GOT3 (cell line): ENCODE measurements around the gene KCNH5.

Source experiments
- DNase-seq: peaks from one replicate; lab custom pipeline; 2025; ENCODE audit warnings: mixed read lengths; lab: John Stamatoyannopoulos, UW

Gene KCNH5

DNA sequence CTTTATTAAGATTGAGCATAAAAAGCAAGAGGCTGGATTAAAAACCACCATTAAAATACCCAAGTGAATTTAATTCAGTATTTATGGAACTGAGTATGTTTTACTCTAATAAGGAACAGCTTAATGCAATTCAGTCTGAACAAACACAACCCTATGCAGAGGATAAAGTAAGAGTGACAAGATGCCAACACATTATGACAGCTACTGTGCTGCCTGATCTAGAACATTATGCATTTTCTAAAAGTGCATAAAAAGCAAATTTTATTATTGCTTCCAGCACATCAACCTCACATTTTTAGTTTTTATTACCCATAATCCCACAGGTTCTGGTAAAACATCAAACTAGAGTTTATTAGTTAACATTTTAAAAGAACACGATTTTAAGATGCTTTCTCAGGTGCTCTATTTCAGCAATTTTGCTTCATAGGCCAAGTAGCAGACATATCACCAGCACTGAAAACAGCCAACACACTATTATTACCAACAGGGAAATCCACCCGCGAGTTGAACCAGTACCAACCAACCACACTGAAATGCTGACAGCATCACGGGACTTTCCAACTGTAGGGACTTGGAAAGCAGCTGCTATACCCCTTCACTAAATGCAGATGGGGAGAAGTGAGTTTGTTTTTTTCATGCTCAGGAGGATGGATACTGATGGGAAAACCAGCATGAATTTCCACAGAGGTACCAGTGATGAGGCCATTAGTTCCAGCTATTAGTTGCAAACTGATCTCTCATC lies 372.1 kb downstream of the KCNH5 start:
- DNase-seq = no peak

DNA sequence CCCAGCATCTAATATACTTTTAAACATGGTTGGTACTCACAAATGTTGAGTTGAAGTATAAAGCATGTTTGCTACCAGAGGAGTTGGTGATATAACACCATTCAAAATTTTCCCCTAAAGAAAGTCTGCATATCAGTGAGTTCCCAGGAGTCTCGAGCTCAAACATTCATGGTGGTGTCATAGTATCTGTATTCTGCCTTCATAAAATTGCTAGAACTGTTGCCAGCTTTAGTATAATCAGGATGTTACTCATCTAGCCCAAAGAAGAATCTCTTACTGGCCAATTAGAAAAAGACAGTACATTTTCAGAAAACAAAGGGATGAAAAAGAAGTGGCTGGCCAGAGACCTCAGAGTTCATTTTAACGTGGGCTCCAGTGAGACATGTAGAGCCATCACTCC lies 374.7 kb downstream of the KCNH5 start:
- no peak for DNase-seq

DNA sequence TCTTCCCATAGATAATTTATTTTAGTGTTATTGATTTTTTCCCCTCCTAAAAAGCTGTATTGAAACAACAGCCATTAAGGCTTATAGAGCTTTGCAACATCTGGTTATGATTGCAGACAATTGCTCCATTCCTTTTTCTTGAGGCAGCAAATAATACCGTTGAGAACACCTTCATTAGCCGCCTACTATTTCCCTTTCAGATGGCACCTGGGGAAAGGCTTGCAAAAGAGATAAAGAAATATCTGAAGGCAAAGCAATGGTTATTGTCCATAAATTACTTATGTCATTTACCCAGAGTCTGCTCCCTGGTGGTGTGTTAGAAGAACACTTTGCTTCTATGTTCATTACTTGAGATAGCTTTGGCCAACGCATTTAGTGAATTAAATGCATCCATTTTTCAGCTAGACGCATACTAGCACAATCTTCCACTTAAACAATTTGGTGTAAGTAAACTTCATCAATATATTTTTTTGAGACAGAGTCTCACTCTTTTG lies 377.8 kb downstream of the KCNH5 start:
- DNase-seq = no peak

DNA sequence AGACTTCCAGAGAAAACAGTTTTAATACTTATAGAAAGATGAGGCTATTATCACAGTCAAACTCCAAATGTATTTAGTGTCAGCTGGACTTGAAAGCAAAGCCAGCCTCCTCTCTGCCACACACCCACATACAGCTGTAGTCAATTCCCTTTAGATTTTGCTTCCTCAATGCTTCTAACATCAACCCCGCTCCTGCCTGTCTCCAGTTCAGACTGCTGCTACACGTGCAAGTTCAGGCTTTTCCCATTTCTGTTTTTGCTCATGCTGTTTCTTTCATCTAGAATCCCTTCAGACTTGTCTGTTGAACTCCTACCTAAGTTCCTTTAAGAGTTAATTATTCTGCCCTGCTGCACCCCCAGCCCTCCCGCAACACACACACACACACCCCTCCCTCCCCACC lies 380.0 kb downstream of the KCNH5 start:
- DNase-seq = no peak

DNA sequence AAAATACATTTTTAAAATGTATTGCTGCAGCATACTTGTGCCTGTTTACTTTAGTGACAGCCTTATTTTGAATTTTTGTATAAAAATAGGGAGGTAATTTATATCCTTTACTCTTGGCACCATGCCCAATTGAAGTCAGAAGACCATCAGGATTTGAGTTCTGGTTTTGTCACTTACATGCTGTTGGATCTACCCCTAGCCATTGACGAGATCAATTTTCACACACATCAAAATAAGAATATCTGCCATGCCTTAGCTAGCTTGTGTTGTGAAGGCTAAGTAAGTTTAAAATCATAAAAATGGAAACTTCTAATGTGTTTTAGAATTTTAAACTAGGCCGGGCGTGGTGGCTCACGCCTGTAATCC lies 381.8 kb downstream of the KCNH5 start:
- no peak for DNase-seq

DNA sequence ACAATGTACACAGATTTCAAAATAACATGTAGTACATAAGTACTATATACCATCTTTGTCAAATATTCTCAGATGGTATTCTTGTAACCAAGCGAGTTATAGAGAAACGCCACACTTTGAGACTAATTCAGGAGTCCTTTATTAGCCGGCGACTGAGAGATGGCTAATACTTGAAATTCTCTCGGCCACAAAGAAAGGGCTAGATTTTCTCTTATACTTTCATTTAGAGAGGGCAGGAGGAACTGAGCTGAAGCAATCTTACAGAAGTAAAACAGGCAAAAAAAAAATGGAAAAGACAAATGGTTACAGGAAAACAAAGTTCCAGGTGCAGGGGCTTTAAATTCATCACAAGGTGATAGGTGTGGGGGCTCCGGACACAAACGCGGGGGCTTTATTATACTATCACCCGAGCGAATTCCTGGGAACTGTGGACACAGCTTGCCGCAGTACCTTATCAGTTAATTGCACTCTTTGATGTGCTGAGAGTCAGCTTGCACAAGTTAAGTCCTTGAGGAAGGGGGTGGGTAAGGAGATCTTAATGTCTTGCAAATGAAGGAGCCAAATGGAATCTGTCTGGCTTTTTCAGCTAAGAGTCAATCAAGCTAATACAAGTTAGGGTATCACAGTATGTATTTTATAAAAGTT lies 382.3 kb downstream of the KCNH5 start:
- DNase-seq = no peak

DNA sequence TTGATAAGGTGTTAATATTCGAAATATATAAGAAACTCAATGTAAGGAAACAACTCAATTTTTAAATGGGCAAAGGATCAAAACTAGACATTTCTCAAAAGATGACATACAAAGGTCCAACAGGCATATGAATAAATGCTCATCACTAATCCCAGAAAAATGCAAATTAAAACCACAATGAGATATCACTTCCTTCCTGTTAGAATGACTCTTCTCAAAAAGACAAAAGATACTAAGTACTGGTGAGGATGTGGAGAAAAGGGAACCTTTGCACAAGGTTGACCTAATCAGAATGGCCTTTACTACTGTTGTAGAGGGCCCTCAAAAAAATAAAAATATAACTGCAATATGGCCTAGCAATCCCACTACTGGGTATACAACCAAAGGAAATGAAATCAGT lies 383.4 kb downstream of the KCNH5 start:
- DNase-seq = no peak

DNA sequence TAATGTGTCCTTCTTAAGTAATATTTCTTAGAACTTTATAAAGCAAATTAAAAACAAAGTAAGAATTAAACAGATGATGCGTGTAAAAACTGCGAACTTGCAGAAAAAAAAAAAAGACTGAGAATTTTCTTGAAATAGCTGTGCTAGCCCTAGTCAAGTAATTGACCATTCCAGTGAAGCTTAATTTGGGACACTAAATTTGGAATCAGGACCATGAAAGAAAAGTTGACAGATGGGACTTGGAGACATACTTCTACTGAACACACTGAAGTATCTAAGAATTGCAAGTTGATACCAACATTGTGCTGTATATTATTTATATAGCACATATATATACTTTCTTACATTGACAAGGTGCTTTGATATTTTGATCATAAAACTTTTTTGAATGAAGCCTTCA lies 386.6 kb downstream of the KCNH5 start:
- no peak for DNase-seq

DNA sequence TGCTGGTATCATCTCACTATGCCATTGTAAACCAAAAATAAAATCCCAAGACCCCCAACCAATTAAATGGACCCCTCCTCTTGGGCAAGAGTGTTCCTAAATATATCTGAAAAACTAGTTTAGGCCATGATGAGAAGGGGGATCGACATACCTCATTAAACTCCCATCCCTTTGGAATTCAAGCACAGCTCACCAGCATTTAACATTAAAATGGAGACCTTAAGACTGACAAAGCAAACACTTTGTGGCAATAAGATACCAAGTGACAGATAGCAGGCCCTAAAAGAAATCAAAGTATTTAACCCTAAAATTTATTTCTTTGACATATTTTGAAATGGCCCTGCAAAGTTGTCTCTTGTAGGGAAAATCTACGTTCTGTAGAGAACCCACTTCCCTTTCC lies 387.9 kb downstream of the KCNH5 start:
- DNase-seq = no peak

DNA sequence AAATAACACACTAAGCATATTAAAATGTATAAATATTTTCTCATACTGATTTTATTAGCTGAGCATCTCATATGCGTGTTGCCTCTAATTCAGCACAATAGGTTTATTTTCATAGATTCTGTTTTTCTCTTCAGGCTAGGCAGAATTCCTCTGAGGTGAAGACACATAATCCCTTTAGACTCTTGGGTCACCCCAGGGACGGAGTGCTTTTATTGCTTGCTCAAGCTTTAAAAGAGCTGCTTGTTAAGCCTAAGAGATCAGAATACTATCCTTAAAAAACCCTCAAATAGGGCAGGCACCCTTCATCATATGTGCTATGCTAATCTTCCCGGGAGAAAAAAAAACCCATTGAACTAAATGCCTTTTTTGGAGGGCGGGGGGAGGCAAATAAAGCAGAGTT lies 390.1 kb downstream of the KCNH5 start:
- DNase-seq = no peak

DNA sequence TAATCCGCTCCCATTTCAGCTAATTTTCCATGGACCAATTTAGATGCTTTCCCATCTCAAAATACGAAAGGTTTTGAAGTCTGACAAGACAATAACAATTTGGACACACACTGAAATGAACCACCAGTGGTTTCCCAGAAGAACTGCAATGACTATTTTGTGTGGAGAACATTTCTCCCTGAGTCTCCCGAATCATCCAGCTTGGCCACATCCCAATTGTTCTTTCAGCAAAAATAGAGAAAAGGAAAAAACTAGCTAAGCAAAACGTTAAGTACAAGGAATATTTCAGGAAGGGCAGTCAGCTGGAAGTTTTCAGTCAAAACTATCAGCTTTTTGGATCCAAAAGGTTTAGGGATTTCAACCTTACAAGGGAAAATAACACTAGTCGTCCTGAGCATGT lies 390.6 kb downstream of the KCNH5 start:
- DNase-seq = no peak
